ENCODE results near the gene KCTD12. TPM values are rescaled to one million over a fixed set of nuclear protein-coding genes. Genes with fewer than 3 reads are reported as not detected.

The KCTD12 gene
- total RNA-seq, 4 donors from 2014 or later = 27.3 to 61.7 (median 35.3) TPM

GRCh38 chr13:76886005-76886291 lies 257 bp downstream of the KCTD12 start:
- Histone ChIP-seq H3K4me1 (peaks cover 48% of the 10 kb centered on the region), H3K9me3 (no peaks in the 10 kb centered on the region), H3K4me3 (peak overlapping the region; percentile 94), H3K27ac (peak overlapping the region; percentile 97), H3K36me3 (no peaks in the 10 kb centered on the region), H3K27me3 (no peaks in the 10 kb centered on the region)
- DNase-seq (ENCODE audit: low spot score in 2 of 2) = peak in 1 of 2 donors; percentile 73
- TF ChIP-seq, protein P1, sequence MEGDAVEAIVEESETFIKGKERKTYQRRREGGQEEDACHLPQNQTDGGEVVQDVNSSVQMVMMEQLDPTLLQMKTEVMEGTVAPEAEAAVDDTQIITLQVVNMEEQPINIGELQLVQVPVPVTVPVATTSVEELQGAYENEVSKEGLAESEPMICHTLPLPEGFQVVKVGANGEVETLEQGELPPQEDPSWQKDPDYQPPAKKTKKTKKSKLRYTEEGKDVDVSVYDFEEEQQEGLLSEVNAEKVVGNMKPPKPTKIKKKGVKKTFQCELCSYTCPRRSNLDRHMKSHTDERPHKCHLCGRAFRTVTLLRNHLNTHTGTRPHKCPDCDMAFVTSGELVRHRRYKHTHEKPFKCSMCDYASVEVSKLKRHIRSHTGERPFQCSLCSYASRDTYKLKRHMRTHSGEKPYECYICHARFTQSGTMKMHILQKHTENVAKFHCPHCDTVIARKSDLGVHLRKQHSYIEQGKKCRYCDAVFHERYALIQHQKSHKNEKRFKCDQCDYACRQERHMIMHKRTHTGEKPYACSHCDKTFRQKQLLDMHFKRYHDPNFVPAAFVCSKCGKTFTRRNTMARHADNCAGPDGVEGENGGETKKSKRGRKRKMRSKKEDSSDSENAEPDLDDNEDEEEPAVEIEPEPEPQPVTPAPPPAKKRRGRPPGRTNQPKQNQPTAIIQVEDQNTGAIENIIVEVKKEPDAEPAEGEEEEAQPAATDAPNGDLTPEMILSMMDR (IDR thresholded peaks at IDR 0.05) = no peak
- TF ChIP-seq EP300 (IDR thresholded peaks at IDR 0.05) = no peak
- TF ChIP-seq POLR2A (IDR thresholded peaks at IDR 0.05) = no peak
- no CpG with 5 or more reads among the region's 37 CpGs for WGBS

GRCh38 chr13:76885203-76886004 lies 801 bp downstream of the KCTD12 start:
- Histone ChIP-seq H3K27ac (peak overlapping the region; percentile 97), H3K27me3 (no peaks in the 10 kb centered on the region), H3K4me1 (peaks cover 51% of the 10 kb centered on the region), H3K9me3 (no peaks in the 10 kb centered on the region), H3K36me3 (no peaks in the 10 kb centered on the region), H3K4me3 (peak overlapping the region; percentile 94)
- DNase-seq (ENCODE audit: low spot score in 2 of 2) = peak; percentile 81 to 90
- TF ChIP-seq, protein P1 (IDR thresholded peaks at IDR 0.05) = peak in 1 of 2 donors; percentile 21
- TF ChIP-seq POLR2A (IDR thresholded peaks at IDR 0.05) = no peak
- peak in 2 of 3 donors; percentile 18 to 37 for TF ChIP-seq POLR2AphosphoS5 (IDR thresholded peaks at IDR 0.05)
- 0% methylated on average over 3 of the region's 94 CpGs for WGBS

- DNase-seq (ENCODE audit: low spot score in 2 of 2) = no peak
- Histone ChIP-seq H3K9me3 (no peaks in the 10 kb centered on the region), H3K4me3 (peak overlapping the region; percentile 94), H3K27me3 (no peaks in the 10 kb centered on the region), H3K27ac (peak overlapping the region; percentile 97), H3K36me3 (no peaks in the 10 kb centered on the region), H3K4me1 (peaks cover 56% of the 10 kb centered on the region)
- TF ChIP-seq, protein P1 (IDR thresholded peaks at IDR 0.05) = no peak
- no peak for TF ChIP-seq EP300 (IDR thresholded peaks at IDR 0.05)
- TF ChIP-seq POLR2A (IDR thresholded peaks at IDR 0.05) = no peak
- no peak for TF ChIP-seq POLR2AphosphoS5 (IDR thresholded peaks at IDR 0.05)
- WGBS = 8% methylated on average over 9 of the region's 9 CpGs
Observed at GRCh38 chr13:76884907-76885202, 1.4 kb downstream of the KCTD12 start.

GRCh38 chr13:76884186-76884906 lies 1.9 kb downstream of the KCTD12 start:
- H3K4me3 ChIP-seq = peak overlapping the region; percentile 94
- H3K27ac ChIP-seq = peak overlapping the region; percentile 97
- WGBS = 20% methylated on average over 15 of the region's 15 CpGs
- peaks cover 60% of the 10 kb centered on the region for H3K4me1 ChIP-seq
- H3K36me3 ChIP-seq = no peaks in the 10 kb centered on the region
- H3K27me3 ChIP-seq = no peaks in the 10 kb centered on the region
- no peak for DNase-seq (ENCODE audit: low spot score in 2 of 2)
- no peaks in the 10 kb centered on the region for H3K9me3 ChIP-seq
- TF ChIP-seq EP300 (IDR thresholded peaks at IDR 0.05) (no peak), POLR2A (IDR thresholded peaks at IDR 0.05) (no peak)
- TF ChIP-seq, protein P1 (IDR thresholded peaks at IDR 0.05) = peak in 1 of 2 donors; percentile 21

DNA sequence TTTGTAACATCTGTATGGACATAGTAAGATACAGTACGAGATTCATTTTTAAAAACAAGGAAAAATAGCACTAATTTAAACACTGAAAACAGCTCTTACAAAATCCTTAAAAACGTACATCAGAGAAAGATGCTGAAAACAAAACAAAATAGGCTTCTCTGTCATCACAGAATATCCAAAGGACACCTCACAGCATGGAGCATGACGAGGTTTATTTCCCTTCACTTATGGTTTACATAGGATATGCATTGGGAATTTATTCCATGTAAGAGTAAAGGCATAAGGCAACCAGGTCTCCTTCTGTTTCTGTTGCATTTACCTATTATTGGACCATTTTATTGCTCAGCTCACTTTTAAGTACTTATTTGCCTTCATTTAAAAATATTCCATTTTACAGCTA lies 3.0 kb downstream of the KCTD12 start:
- Histone ChIP-seq H3K9me3 (no peaks in the 10 kb centered on the region), H3K27me3 (no peaks in the 10 kb centered on the region), H3K4me3 (peak overlapping the region; percentile 94), H3K27ac (peak overlapping the region; percentile 97), H3K4me1 (peaks cover 70% of the 10 kb centered on the region), H3K36me3 (no peaks in the 10 kb centered on the region)
- WGBS = 62% methylated on average over 3 of the region's 3 CpGs
- no peak for DNase-seq (ENCODE audit: low spot score in 2 of 2)
- TF ChIP-seq EP300 (IDR thresholded peaks at IDR 0.05) (no peak), POLR2A (IDR thresholded peaks at IDR 0.05) (no peak), POLR2AphosphoS5 (IDR thresholded peaks at IDR 0.05) (no peak)
- TF ChIP-seq, protein P1 (IDR thresholded peaks at IDR 0.05) = no peak
